COLO668 (cell line): ENCODE results near the gene PACC1.
"Not testable (repeated sequence)": the region's sequence is repeated elsewhere in the genome, so short reads cannot be mapped to it uniquely, and the experiment has no call there.

ENCODE experiments used
- DNase-seq: peaks from one replicate; lab custom pipeline; 2025; ENCODE audit not compliant: unreplicated experiment; lab: John Stamatoyannopoulos, UW

The PACC1 gene

GRCh38 chr1:212341090-212341489 lies 73.6 kb downstream of the PACC1 start:
- no peak for DNase-seq

GRCh38 chr1:212329105-212329504 lies 85.6 kb downstream of the PACC1 start:
- DNase-seq: no peak

GRCh38 chr1:212328248-212328647 lies 86.4 kb downstream of the PACC1 start:
- no peak for DNase-seq

- no peak for DNase-seq
Measured at GRCh38 chr1:212326541-212326940, 88.1 kb downstream of the PACC1 start.

GRCh38 chr1:212323066-212323465 lies 91.6 kb downstream of the PACC1 start:
- DNase-seq: no peak

GRCh38 chr1:212321031-212321430 lies 93.7 kb downstream of the PACC1 start:
- not testable (repeated sequence) for DNase-seq

GRCh38 chr1:212317916-212318315 lies 96.8 kb downstream of the PACC1 start:
- no peak for DNase-seq

- no peak for DNase-seq
Measured at GRCh38 chr1:212315907-212316306, 98.8 kb downstream of the PACC1 start.

GRCh38 chr1:212315184-212315583 lies 99.5 kb downstream of the PACC1 start:
- no peak for DNase-seq
